Coronary artery (tissue), 2 donors: ENCODE data around the gene GTF2IRD1.
"Not testable (repeated sequence)": the region's sequence is repeated elsewhere in the genome, so short reads cannot be mapped to it uniquely, and the experiment has no call there.

Source experiments
- DNase-seq: peaks from one replicate; pipeline ENCODE4 v3.0.0-alpha.2; 2017; ENCODE audit warnings: low spot score
- H3K27ac ChIP-seq, 2 donors: fragments of 200-600 bp; sonication (generic); one replicate each; pipeline ENCODE4 v1.5.1; 2016 to 2019
- H3K4me3 ChIP-seq: fragments of 200-600 bp; sonication (generic); 2 replicates; pipeline ENCODE4 v1.5.1; 2016; ENCODE audit warnings: mild to moderate bottlenecking, moderate library complexity
- CTCF ChIP-seq: fragments of 200-600 bp; sonication (generic); IDR thresholded peaks from one replicate; pipeline ENCODE4 v1.5.1; 2019; ENCODE audit warnings: antibody characterized with exemption

GTF2IRD1 gene

GRCh38 chr7:74409571-74409970 lies 44.1 kb upstream of the GTF2IRD1 start:
- DNase-seq, result no peak
- Histone ChIP-seq H3K27ac (no peak overlapping the region), H3K4me3 (no peak overlapping the region)
- no peak for TF ChIP-seq CTCF

GRCh38 chr7:74410772-74411171 lies 42.9 kb upstream of the GTF2IRD1 start:
- TF ChIP-seq CTCF, result no peak
- Histone ChIP-seq H3K27ac (no peak overlapping the region), H3K4me3 (no peak overlapping the region)
- DNase-seq, result no peak

- not testable (repeated sequence) for DNase-seq, H3K4me3 ChIP-seq, H3K27ac ChIP-seq
Measured at GRCh38 chr7:74411571-74411970, 42.1 kb upstream of the GTF2IRD1 start.

- H3K27ac ChIP-seq, result no peak overlapping the region
Measured at GRCh38 chr7:74412056-74412455, 41.6 kb upstream of the GTF2IRD1 start.

GRCh38 chr7:74412603-74413002 lies 41.1 kb upstream of the GTF2IRD1 start:
- DNase-seq, result no peak
- TF ChIP-seq CTCF, result no peak
- Histone ChIP-seq H3K27ac (no peak overlapping the region), H3K4me3 (no peak overlapping the region)

More at GRCh38 chr7:74412056-74412455, 41.6 kb upstream of the GTF2IRD1 start:
- no peak overlapping the region for H3K4me3 ChIP-seq
- DNase-seq, result no peak
- no peak for TF ChIP-seq CTCF

- not testable (repeated sequence) for H3K4me3 ChIP-seq, H3K27ac ChIP-seq, DNase-seq
Measured at GRCh38 chr7:74414595-74415333, 38.9 kb upstream of the GTF2IRD1 start.

- Histone ChIP-seq H3K4me3 (peak overlapping the region; percentile 4), H3K27ac (no peak overlapping the region)
- peak; percentile 96 for TF ChIP-seq CTCF
- no peak for DNase-seq
Measured at GRCh38 chr7:74417419-74417971, 36.2 kb upstream of the GTF2IRD1 start.

GRCh38 chr7:74418076-74418475 lies 35.6 kb upstream of the GTF2IRD1 start:
- no peak for DNase-seq
- H3K27ac ChIP-seq, result no peak overlapping the region
- TF ChIP-seq CTCF, result no peak
- no peak overlapping the region for H3K4me3 ChIP-seq
